K562 (cell line): ENCODE measurements around the gene TP53BP2. TPM values are rescaled to one million over a fixed set of nuclear protein-coding genes. Genes with fewer than 3 reads are reported as not detected.

ENCODE experiments used
- CREM ChIP-seq: IDR thresholded peaks from 2 replicates; pipeline ENCODE4 v1.6.1; 2014; ENCODE audit warnings: antibody characterized with exemption, low read depth
- CTBP1 ChIP-seq: fragments of 450-650 bp; IDR thresholded peaks from 2 replicates; pipeline ENCODE4 v1.6.1; 2016; ENCODE audit warnings: borderline replicate concordance
- CXXC5 ChIP-seq: fragments of 250-450 bp; sonication (Bioruptor Pico); IDR thresholded peaks from 2 replicates; pipeline ENCODE4 v1.8.0; 2022; ENCODE audit warnings: inconsistent platforms, mild to moderate bottlenecking, moderate library complexity
- DIDO1 ChIP-seq: fragments of 450-650 bp; IDR thresholded peaks from 2 replicates; pipeline ENCODE4 v1.6.1; 2016; ENCODE audit warnings: low read depth, missing biosample characterization, missing genetic modification characterization
- DPF2 ChIP-seq: fragments of 450-650 bp; IDR thresholded peaks from 2 replicates; pipeline ENCODE4 v1.6.1; 2016
- FOS ChIP-seq: IDR thresholded peaks from 3 replicates; pipeline ENCODE4 v1.6.1; 2011; ENCODE audit not compliant: insufficient read length; ENCODE audit errors: extremely low read depth
- MTA2 ChIP-seq: fragments of 450-650 bp; IDR thresholded peaks from 2 replicates; pipeline ENCODE4 v1.6.1; 2016; ENCODE audit warnings: low read depth
- NR4A1 ChIP-seq, 2 experiments: fragments of 250-450 bp in 1 of 2; fragments of 450-650 bp in 1 of 2; sonication (Bioruptor Pico) in 1 of 2; IDR thresholded peaks; 2 replicates each; pipeline versions ENCODE4 v1.4.0 to v1.6.1; 2016 to 2020; ENCODE audit warnings: mild to moderate bottlenecking in 2 of 2, missing compliant biosample characterization in 1 of 2, missing genetic modification characterization in 1 of 2, moderate library complexity in 1 of 2
- PRPF4 ChIP-seq: fragments of 200-400 bp; formaldehyde crosslinking; IDR thresholded peaks from one replicate; pipeline ENCODE4 v1.6.1; 2017; ENCODE audit warnings: low read length, low read depth, mild to moderate bottlenecking; ENCODE audit not compliant: insufficient read depth, poor library complexity, severe bottlenecking
- SRF ChIP-seq, 2 experiments: fragments of 250-450, 450-650 bp in 1 of 2; sonication (Bioruptor Pico) in 1 of 2; sonication (generic) in 1 of 2; formaldehyde crosslinking; IDR thresholded peaks; 2 replicates each; pipeline versions ENCODE4 v1.5.0 to v1.5.1; 2020 to 2022; ENCODE audit warnings: mild to moderate bottlenecking in 1 of 2, missing genetic modification reagents in 1 of 2
- YY1 ChIP-seq, 3 experiments: IDR thresholded peaks; 2 replicates each; pipeline ENCODE4 v1.6.1; 2011; ENCODE audit warnings: low read length in 2 of 3, mild to moderate bottlenecking in 2 of 3, moderate library complexity in 2 of 3, borderline replicate concordance in 1 of 3, control low read depth in 1 of 3, low read depth in 1 of 3; ENCODE audit not compliant: insufficient read depth in 3 of 3, insufficient replicate concordance in 2 of 3, control insufficient read depth in 1 of 3, insufficient read length in 1 of 3; ENCODE audit errors: extremely low read depth in 1 of 3
- ZFP36 ChIP-seq: fragments of 150-350 bp; IDR thresholded peaks from 2 replicates; pipeline ENCODE4 v1.6.1; 2018; ENCODE audit warnings: low read length, low read depth; ENCODE audit not compliant: partially characterized antibody
- ZNF584 ChIP-seq: fragments of 200-800 bp; sonication (Bioruptor generic); IDR thresholded peaks from 2 replicates; pipeline ENCODE4 v1.6.1; 2016; ENCODE audit warnings: low read depth, mild to moderate bottlenecking, missing genetic modification characterization, missing compliant biosample characterization
- polyA plus RNA-seq, 8 experiments: library from polyadenylated mRNA; depleted of rRNA in 4 of 8; stranded (reverse) in 5 of 8; unstranded in 3 of 8; fragments of >200 nt; fragmentation: Nextera tagmentation in 2 of 8; fragmentation: Illumina TruSeq in 1 of 8; extraction: Ambion mirVana in 2 of 8; extraction: Trizol in 1 of 8; gene quantifications; 2 replicates each; pipeline versions ENCODE4 v1.2.1 to v1.2.3, GENCODE V29; 2011 to 2014; ENCODE audit warnings: inconsistent platforms in 1 of 8, missing spikeins in 1 of 8
- total RNA-seq, 7 experiments: library from RNA; depleted of rRNA in 6 of 7; stranded (reverse); fragments of >200 nt in 6 of 7; fragmentation: Illumina TruSeq in 2 of 7; extraction: Trizol in 2 of 7; gene quantifications; 2 replicates each; pipeline versions ENCODE4 v1.2.1 to v1.2.3, GENCODE V29; 2011 to 2021; ENCODE audit warnings: low replicate concordance in 1 of 7
- TF ChIP-seq, protein P1 (sequence below): fragments of 450-650 bp; formaldehyde crosslinking; IDR thresholded peaks from 2 replicates; pipeline ENCODE4 v1.4.0; 2020; ENCODE audit warnings: mild to moderate bottlenecking, moderate library complexity
- TF ChIP-seq, protein P2 (sequence below): fragments of 250-450 bp; sonication (Bioruptor Pico); IDR thresholded peaks from 2 replicates; pipeline ENCODE4 v1.4.0; 2020; ENCODE audit warnings: borderline replicate concordance
- TF ChIP-seq, protein P3 (sequence below), 2 experiments: IDR thresholded peaks in 1 of 2; conservative IDR thresholded peaks in 1 of 2; 2 replicates each; pipeline ENCODE4 v1.6.1; 2016; ENCODE audit warnings: low read depth in 2 of 2, mild to moderate bottlenecking in 1 of 2, missing compliant biosample characterization in 1 of 2, missing genetic modification characterization in 1 of 2, moderate library complexity in 1 of 2

The TP53BP2 gene
- total and polyA plus RNA-seq, 9 of the 15 experiments (the other 6 are each of a cell fraction or from before 2014, with no cell fraction given): 17.0 to 69.6 (median 40.1) TPM

DNA sequence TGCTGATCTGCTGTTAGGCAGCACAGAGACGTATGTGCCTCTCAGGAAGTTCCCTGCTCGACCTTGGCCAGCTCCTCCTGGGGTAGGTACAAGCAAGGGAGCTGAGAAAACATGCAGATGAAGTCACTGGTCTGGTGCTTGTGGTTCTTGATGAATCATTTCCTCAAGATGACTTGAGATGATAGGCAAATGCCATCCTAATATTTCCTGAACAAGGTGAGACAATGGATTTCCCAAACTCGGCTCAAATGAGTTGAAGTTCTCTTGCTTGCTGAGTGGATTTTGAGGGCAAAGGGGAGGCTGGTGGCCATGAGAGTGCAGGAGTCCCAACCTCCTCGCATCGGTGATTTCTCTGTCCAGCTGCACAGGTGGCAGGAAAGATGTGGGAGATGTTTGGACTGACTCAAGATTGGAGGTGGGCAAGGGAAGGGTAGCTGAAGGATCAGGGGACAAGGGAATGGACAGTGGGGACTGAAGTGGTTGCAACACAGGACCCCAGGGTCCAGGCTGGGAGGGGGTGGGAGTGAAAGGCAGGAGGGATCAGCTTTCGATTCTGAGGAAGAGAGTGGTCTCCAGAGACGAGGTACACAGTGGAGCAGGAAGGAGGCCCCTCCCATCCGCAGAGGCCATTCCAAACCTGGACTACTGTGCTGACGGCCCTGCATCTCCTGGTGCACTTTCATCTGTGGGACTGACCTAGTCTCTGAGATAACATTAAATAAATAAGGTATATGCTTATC, 69.5 kb downstream of the TP53BP2 start (continued):
- peak; percentile 67 for TF ChIP-seq ZFP36
- peak; percentile 62; the same call in 1 of the 2 replicates for TF ChIP-seq CREM
- no peak for TF ChIP-seq NR4A1 (CRISPR knock-in tag; IDR thresholded peaks at IDR 0.05)
- TF ChIP-seq NR4A1 (tag; IDR thresholded peaks at IDR 0.05): peak; percentile 76
- TF ChIP-seq SRF (CRISPR knock-in tag; IDR thresholded peaks at IDR 0.05): no peak
- TF ChIP-seq, protein P1, sequence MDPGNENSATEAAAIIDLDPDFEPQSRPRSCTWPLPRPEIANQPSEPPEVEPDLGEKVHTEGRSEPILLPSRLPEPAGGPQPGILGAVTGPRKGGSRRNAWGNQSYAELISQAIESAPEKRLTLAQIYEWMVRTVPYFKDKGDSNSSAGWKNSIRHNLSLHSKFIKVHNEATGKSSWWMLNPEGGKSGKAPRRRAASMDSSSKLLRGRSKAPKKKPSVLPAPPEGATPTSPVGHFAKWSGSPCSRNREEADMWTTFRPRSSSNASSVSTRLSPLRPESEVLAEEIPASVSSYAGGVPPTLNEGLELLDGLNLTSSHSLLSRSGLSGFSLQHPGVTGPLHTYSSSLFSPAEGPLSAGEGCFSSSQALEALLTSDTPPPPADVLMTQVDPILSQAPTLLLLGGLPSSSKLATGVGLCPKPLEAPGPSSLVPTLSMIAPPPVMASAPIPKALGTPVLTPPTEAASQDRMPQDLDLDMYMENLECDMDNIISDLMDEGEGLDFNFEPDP (CRISPR knock-in tag): 0 out of 2 replicates have a peak, but pooled peaks have one; percentile 74
- no peak for TF ChIP-seq DIDO1
- TF ChIP-seq, protein P2, sequence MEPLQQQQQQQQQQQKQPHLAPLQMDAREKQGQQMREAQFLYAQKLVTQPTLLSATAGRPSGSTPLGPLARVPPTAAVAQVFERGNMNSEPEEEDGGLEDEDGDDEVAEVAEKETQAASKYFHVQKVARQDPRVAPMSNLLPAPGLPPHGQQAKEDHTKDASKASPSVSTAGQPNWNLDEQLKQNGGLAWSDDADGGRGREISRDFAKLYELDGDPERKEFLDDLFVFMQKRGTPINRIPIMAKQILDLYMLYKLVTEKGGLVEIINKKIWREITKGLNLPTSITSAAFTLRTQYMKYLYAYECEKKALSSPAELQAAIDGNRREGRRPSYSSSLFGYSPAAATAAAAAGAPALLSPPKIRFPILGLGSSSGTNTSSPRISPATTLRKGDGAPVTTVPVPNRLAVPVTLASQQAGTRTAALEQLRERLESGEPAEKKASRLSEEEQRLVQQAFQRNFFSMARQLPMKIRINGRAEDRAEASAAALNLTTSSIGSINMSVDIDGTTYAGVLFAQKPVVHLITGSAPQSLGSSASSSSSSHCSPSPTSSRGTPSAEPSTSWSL (CRISPR knock-in tag): peak; percentile 36; the same call in 1 of the 2 replicates
- TF ChIP-seq DPF2: peak; percentile 91
- TF ChIP-seq MTA2: peak; percentile 41; the same call in 1 of the 2 replicates
- no peak for TF ChIP-seq PRPF4
- TF ChIP-seq, protein P3, sequence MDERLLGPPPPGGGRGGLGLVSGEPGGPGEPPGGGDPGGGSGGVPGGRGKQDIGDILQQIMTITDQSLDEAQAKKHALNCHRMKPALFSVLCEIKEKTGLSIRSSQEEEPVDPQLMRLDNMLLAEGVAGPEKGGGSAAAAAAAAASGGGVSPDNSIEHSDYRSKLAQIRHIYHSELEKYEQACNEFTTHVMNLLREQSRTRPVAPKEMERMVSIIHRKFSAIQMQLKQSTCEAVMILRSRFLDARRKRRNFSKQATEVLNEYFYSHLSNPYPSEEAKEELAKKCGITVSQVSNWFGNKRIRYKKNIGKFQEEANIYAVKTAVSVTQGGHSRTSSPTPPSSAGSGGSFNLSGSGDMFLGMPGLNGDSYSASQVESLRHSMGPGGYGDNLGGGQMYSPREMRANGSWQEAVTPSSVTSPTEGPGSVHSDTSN (CRISPR knock-in tag; IDR thresholded peaks at IDR 0.05; ENCODE audit: low read depth): no peak
- TF ChIP-seq, protein P3 (tag; conservative IDR thresholded peaks at IDR 0.05; ENCODE audit: low read depth): no peak
- peak in 1 of 3 experiments; percentile 41 for TF ChIP-seq YY1 (IDR thresholded peaks at IDR 0.05; ENCODE audit: borderline replicate concordance in 1 of 3, control insufficient read depth in 1 of 3, extremely low read depth in 1 of 3, insufficient read depth in 3 of 3, insufficient read length in 1 of 3, insufficient replicate concordance in 2 of 3, low read depth in 1 of 3, low read length in 2 of 3)
- peak; percentile 34; the same call in 1 of the 2 replicates for TF ChIP-seq CXXC5
- TF ChIP-seq ZNF584 (CRISPR knock-in tag): peak; percentile 34; the same call in 1 of the 2 replicates
- TF ChIP-seq CTBP1: peak; percentile 83
- TF ChIP-seq FOS: peak; percentile 45
